Neuronal stem cell (in vitro differentiated cells): ENCODE measurements around the gene RPS6KC1.

Experiments used
- DNase-seq: peaks from one replicate; pipeline ENCODE4 v3.0.0-alpha.2; 2013; ENCODE audit warnings: low spot score
- H2AFZ ChIP-seq: one replicate; pipeline ENCODE4 v1.6.1; 2013; ENCODE audit warnings: mild to moderate bottlenecking, low read length, inconsistent platforms
- H2AK5ac ChIP-seq: 2 replicates; pipeline ENCODE4 v1.6.1; 2013; ENCODE audit warnings: low read depth, mild to moderate bottlenecking, inconsistent platforms, low read length, moderate library complexity, mixed read lengths
- H2BK120ac ChIP-seq: 2 replicates; pipeline ENCODE4 v1.6.1; 2013; ENCODE audit warnings: low read depth, mild to moderate bottlenecking, inconsistent platforms, low read length, moderate library complexity, mixed read lengths
- H2BK12ac ChIP-seq: one replicate; pipeline ENCODE4 v1.6.1; 2013; ENCODE audit warnings: low read length, inconsistent platforms
- H2BK15ac ChIP-seq: 2 replicates; pipeline ENCODE4 v1.6.1; 2013; ENCODE audit warnings: mild to moderate bottlenecking, low read length, inconsistent platforms, mixed read lengths
- H2BK5ac ChIP-seq: one replicate; pipeline ENCODE4 v1.6.1; 2013; ENCODE audit warnings: inconsistent platforms, mild to moderate bottlenecking, low read length, moderate library complexity
- H3K14ac ChIP-seq: one replicate; pipeline ENCODE4 v1.6.1; 2013; ENCODE audit warnings: low read length, inconsistent platforms
- H3K18ac ChIP-seq: 2 replicates; pipeline ENCODE4 v1.6.1; 2013; ENCODE audit warnings: low read length, inconsistent platforms
- H3K23ac ChIP-seq: 2 replicates; pipeline ENCODE4 v1.6.1; 2013; ENCODE audit warnings: low read depth, mild to moderate bottlenecking, mixed read lengths, low read length, inconsistent platforms; ENCODE audit not compliant: poor library complexity
- H3K27ac ChIP-seq: replicated peaks from 3 replicates; pipeline ENCODE4 v1.5.1; 2013; ENCODE audit warnings: low read length, inconsistent platforms
- H3K27me3 ChIP-seq, 3 experiments: 2 replicates each; pipeline ENCODE4 v1.6.1; 2013; ENCODE audit warnings: low read length in 3 of 3, mild to moderate bottlenecking in 2 of 3, inconsistent platforms in 1 of 3, low read depth in 1 of 3, mixed read lengths in 1 of 3, moderate library complexity in 1 of 3; ENCODE audit not compliant: control insufficient read depth in 3 of 3, insufficient read depth in 3 of 3
- H3K36me3 ChIP-seq, 2 donors: replicated peaks in 1 of 2; 2 replicates each; pipeline ENCODE4 v1.6.1; 2013; ENCODE audit warnings: low read length in 2 of 2; ENCODE audit not compliant: control insufficient read depth in 2 of 2, insufficient read depth in 2 of 2
- H3K4ac ChIP-seq: 2 replicates; pipeline ENCODE4 v1.6.1; 2013; ENCODE audit warnings: inconsistent platforms, mild to moderate bottlenecking, low read length, moderate library complexity
- H3K4me1 ChIP-seq, 2 donors: 1 replicate in 1 of 2; 2 replicates in 1 of 2; pipeline ENCODE4 v1.6.1; 2013; ENCODE audit warnings: low read length in 2 of 2, low read depth in 1 of 2; ENCODE audit not compliant: control insufficient read depth in 2 of 2, insufficient read depth in 1 of 2
- H3K4me2 ChIP-seq: one replicate; pipeline ENCODE4 v1.6.1; 2013; ENCODE audit warnings: mild to moderate bottlenecking, low read length, inconsistent platforms; ENCODE audit not compliant: insufficient read depth, poor library complexity, severe bottlenecking
- H3K4me3 ChIP-seq, 2 donors: 2 replicates each; pipeline ENCODE4 v1.5.1; 2013; ENCODE audit warnings: low read length in 2 of 2, mild to moderate bottlenecking in 2 of 2, inconsistent platforms in 1 of 2, moderate library complexity in 1 of 2
- H3K79me1 ChIP-seq: one replicate; pipeline ENCODE4 v1.6.1; 2013; ENCODE audit warnings: low read depth, mild to moderate bottlenecking, inconsistent platforms, low read length, moderate library complexity
- H3K9ac ChIP-seq: one replicate; pipeline ENCODE4 v1.6.1; 2013; ENCODE audit warnings: mild to moderate bottlenecking, low read depth, low read length, inconsistent platforms; ENCODE audit not compliant: poor library complexity
- H3K9me3 ChIP-seq, 2 donors: replicated peaks in 1 of 2; 2 replicates each; pipeline versions ENCODE3 to v1.6.1; 2013; ENCODE audit warnings: low read length in 2 of 2, mild to moderate bottlenecking in 2 of 2, inconsistent platforms in 1 of 2, low read depth in 1 of 2, mixed read lengths in 1 of 2, moderate library complexity in 1 of 2; ENCODE audit not compliant: control insufficient read depth in 2 of 2, insufficient read depth in 1 of 2
- H4K8ac ChIP-seq: one replicate; pipeline ENCODE4 v1.6.1; 2013; ENCODE audit warnings: low read depth, mild to moderate bottlenecking, inconsistent platforms, low read length, moderate library complexity
- H4K91ac ChIP-seq: one replicate; pipeline ENCODE4 v1.6.1; 2013; ENCODE audit warnings: low read length, low read depth, mild to moderate bottlenecking, inconsistent platforms; ENCODE audit not compliant: poor library complexity
- WGBS, 2 donors: extraction: QIAGEN DNeasy Blood & Tissue Kit; methylation state at CpG; one replicate each; pipeline ENCODE4 v1.1.7; 2013; ENCODE audit warnings: missing lambda C conversion rate in 2 of 2, mixed read lengths in 1 of 2; ENCODE audit not compliant: insufficient read length in 2 of 2, insufficient replicate concordance in 1 of 2; ENCODE audit errors: extremely low coverage in 2 of 2; 5-methylcytosine and 5-hydroxymethylcytosine counted together

Gene RPS6KC1

DNA sequence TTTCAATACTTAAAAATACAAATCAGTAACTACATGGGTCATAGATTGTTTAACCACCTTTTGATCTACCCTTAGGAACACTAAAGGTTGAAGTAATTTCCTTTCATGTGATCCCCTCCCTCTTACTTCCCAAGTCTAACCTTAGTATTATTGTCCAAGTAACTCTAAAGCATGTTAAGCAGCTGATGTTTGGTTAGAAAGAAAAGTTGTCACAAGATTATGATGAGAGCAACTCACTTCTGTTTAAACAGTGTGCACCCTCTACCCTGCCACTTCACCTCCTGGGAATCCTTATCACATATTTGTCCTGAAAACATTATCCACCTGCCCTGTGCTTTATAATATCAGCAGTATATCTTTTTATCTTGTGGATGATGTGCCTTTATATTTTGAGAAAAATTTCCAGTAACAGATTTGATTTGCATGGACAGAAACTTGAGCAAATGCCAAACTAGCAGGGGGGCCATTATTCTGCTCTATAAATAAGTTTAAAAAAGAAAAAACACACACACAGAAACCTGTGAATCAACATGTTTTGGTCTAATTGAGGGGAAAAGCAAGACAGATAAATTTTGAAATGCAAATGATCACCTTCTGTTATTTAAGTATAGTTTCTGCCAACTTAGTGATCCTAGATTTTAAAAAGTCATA lies 194.3 kb downstream of the RPS6KC1 start:
- Histone ChIP-seq H3K79me1 (no peaks in the 10 kb centered on the region), H3K27ac (no peak overlapping the region), H3K27me3 (no peaks in the 10 kb centered on the region), H3K9ac (no peak overlapping the region), H3K4me3 (no peak overlapping the region), H3K4ac (no peak overlapping the region), H2BK12ac (no peak overlapping the region), H2AK5ac (no peak overlapping the region), H3K23ac (no peak overlapping the region), H3K18ac (no peak overlapping the region), H2BK5ac (no peak overlapping the region), H3K4me2 (no peak overlapping the region), H4K8ac (no peak overlapping the region), H3K14ac (no peak overlapping the region), H3K4me1 (peaks cover 3 to 16% of the 10 kb centered on the region in 2 donors), H3K36me3 (peaks cover 3 to 14% of the 10 kb centered on the region in 2 donors), H3K9me3 (no peaks in the 10 kb centered on the region), H2BK15ac (no peak overlapping the region), H4K91ac (no peak overlapping the region), H2AFZ (no peak overlapping the region), H2BK120ac (no peak overlapping the region)
- DNase-seq: no peak

DNA sequence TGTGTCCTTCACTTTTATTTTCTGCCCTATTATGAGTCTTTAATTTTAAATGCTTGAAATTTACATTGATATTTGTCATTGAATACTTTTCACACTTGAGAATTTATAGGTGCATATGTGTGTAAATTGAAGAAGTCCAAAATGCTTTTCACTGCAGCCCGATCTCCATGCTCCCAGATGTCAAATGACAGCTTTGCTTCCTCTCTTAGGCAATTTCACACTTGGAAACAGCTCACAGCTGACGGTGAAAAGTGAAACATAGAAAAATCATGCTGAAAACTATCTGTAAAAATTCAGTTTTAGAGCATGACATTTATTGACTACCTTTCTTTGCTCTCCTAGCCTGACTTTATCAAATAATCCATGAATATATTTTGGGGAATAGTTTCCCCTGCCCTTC lies 196.0 kb downstream of the RPS6KC1 start:
- Histone ChIP-seq H3K14ac (no peak overlapping the region), H3K79me1 (no peaks in the 10 kb centered on the region), H2BK5ac (no peak overlapping the region), H3K36me3 (peaks cover 0 to under 1% of the 10 kb centered on the region in 2 donors), H3K9me3 (no peaks in the 10 kb centered on the region), H2AFZ (no peak overlapping the region), H4K8ac (no peak overlapping the region), H3K23ac (no peak overlapping the region), H3K18ac (no peak overlapping the region), H3K27ac (no peak overlapping the region), H2AK5ac (no peak overlapping the region), H2BK15ac (no peak overlapping the region), H2BK120ac (no peak overlapping the region), H3K27me3 (peaks cover 0 to 2% (median 0%) of the 10 kb centered on the region in 3 experiments), H4K91ac (no peak overlapping the region), H2BK12ac (no peak overlapping the region), H3K4ac (no peak overlapping the region), H3K9ac (no peak overlapping the region), H3K4me3 (no peak overlapping the region), H3K4me2 (no peak overlapping the region), H3K4me1 (peaks cover 5 to 20% of the 10 kb centered on the region in 2 donors)
- WGBS, 2 donors: no CpG with 5 or more reads among the region's 2 CpGs
- DNase-seq: no peak

DNA sequence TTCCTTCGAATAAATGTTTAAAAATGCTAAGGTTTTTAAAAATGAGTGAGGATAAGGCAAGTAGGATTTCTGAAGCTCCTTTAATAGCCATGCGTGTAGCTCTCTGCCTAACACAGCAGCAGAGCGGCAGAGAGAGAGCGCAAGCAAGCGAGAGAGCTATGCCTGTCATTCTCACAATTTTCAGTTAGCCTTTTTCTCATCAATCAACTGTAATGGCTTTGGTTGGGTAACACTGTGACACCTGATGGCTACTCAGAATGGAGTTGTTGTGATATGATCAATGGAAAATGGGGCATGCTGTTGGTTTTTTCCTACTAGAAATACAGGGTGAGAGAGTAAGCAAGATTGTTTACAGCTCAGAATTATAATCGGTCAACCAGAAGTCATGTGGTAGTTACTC lies 198.4 kb downstream of the RPS6KC1 start:
- Histone ChIP-seq H3K4me1 (peaks cover 5 to 24% of the 10 kb centered on the region in 2 donors), H2BK12ac (no peak overlapping the region), H3K4ac (no peak overlapping the region), H3K14ac (no peak overlapping the region), H3K4me3 (no peak overlapping the region), H3K18ac (no peak overlapping the region), H3K27me3 (peaks cover 0 to 2% (median 0%) of the 10 kb centered on the region in 3 experiments), H3K4me2 (no peak overlapping the region), H3K36me3 (no peaks in the 10 kb centered on the region), H3K9ac (peak overlapping the region; percentile 9), H2BK5ac (no peak overlapping the region), H4K8ac (no peak overlapping the region), H3K27ac (no peak overlapping the region), H3K9me3 (no peaks in the 10 kb centered on the region), H4K91ac (no peak overlapping the region), H2AK5ac (no peak overlapping the region), H2BK15ac (no peak overlapping the region), H3K79me1 (no peaks in the 10 kb centered on the region), H2BK120ac (no peak overlapping the region), H2AFZ (no peak overlapping the region), H3K23ac (no peak overlapping the region)
- DNase-seq: no peak
- WGBS, 2 donors: no CpG with 5 or more reads among the region's 6 CpGs

DNA sequence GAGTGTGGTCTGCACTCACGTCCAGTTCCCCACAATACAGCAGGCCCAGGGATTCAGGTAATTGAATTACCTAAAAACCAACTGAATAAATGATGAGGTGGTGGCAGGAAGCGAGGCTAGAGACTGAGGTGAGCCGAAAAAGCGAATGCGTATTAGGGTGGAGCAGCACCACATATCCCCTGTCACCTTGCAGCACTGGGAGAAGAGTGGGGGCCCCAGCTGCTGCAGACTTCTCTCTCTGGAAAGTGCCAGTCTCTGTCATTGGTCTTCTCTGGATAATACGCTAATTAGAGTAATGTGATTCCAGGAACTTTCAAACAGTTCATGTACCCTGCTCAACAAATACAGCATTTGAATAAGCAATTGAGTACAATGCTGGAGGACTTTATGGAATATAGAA lies 199.0 kb downstream of the RPS6KC1 start:
- Histone ChIP-seq H3K4ac (no peak overlapping the region), H3K36me3 (no peaks in the 10 kb centered on the region), H3K27ac (no peak overlapping the region), H2BK5ac (no peak overlapping the region), H2BK120ac (no peak overlapping the region), H2BK15ac (no peak overlapping the region), H3K27me3 (peaks cover 0 to 2% (median 0%) of the 10 kb centered on the region in 3 experiments), H3K4me3 (peak overlapping the region in 1 of 2 donors; percentile 34), H4K8ac (no peak overlapping the region), H2BK12ac (no peak overlapping the region), H3K9me3 (no peaks in the 10 kb centered on the region), H3K4me1 (peaks cover 4 to 20% of the 10 kb centered on the region in 2 donors), H3K4me2 (no peak overlapping the region), H2AK5ac (no peak overlapping the region), H4K91ac (no peak overlapping the region), H3K14ac (no peak overlapping the region), H3K18ac (no peak overlapping the region), H3K79me1 (no peaks in the 10 kb centered on the region), H2AFZ (no peak overlapping the region), H3K9ac (no peak overlapping the region), H3K23ac (no peak overlapping the region)
- DNase-seq: no peak
- WGBS, 2 donors: no CpG with 5 or more reads among the region's 6 CpGs
